ENCODE results near the gene MPND.

- TF ChIP-seq POLR2AphosphoS5 (IDR thresholded peaks at IDR 0.05), result no peak
- no peak for TF ChIP-seq CTCF (IDR thresholded peaks at IDR 0.05)
Measured at GRCh38 chr19:4359627-4360000, 16.3 kb downstream of the MPND start.
